ENCODE data around the gene BAZ1A. TPM values are rescaled to one million over a fixed set of nuclear protein-coding genes. Genes with fewer than 3 reads are reported as not detected.

The BAZ1A gene
- total and polyA plus RNA-seq, 2 of the 8 experiments (the other 6 are each of a cell fraction or from before 2014, with no cell fraction given): 8.0 to 23.1 TPM

GRCh38 chr14:34713122-34713680, 162.0 kb downstream of the BAZ1A start (continued):
- TF ChIP-seq NANOG (IDR thresholded peaks at IDR 0.05; ENCODE audit: insufficient read depth, low read depth, low read length, poor library complexity, severe bottlenecking) (no peak), RBBP5 (IDR thresholded peaks at IDR 0.05; ENCODE audit: borderline replicate concordance, low read depth, low read length) (no peak), POLR2AphosphoS5 (IDR thresholded peaks at IDR 0.05; ENCODE audit: low read depth, low read length) (no peak)
